Left lung (tissue), 10 donors: ENCODE data around the gene UBAC2. TPM values are rescaled to one million over a fixed set of nuclear protein-coding genes. Genes with fewer than 3 reads are reported as not detected.
A peak's percentile ranks its signal among the peaks of the same experiment; 100 is the strongest.

Experiments
- ATAC-seq: fragments of 200-7000 bp; cut with Tn5 transposase; one replicate; pipeline ENCODE4 v1.9.1; 2020; ENCODE audit warnings: moderate library complexity
- DNase-seq, 4 donors: peaks; one replicate each; pipeline ENCODE4 v3.0.0-alpha.2; 2013 to 2020
- H3K27ac ChIP-seq, 2 donors: fragments of 200-600 bp; sonication (generic) in 1 of 2; one replicate each; pipeline versions ENCODE4 v1.5.0 to v1.8.0; 2020 to 2021
- H3K27me3 ChIP-seq, 2 donors: fragments of 200-600 bp; sonication (generic) in 1 of 2; one replicate each; pipeline versions ENCODE4 v1.5.0 to v1.8.0; 2020 to 2021
- H3K36me3 ChIP-seq, 2 donors: fragments of 200-600 bp; sonication (generic) in 1 of 2; one replicate each; pipeline versions ENCODE4 v1.5.0 to v1.8.0; 2020 to 2021
- H3K4me1 ChIP-seq, 2 donors: fragments of 200-600 bp; one replicate each; pipeline ENCODE4 v1.8.0; 2021
- H3K4me3 ChIP-seq, 2 donors: fragments of 200-600 bp; sonication (generic) in 1 of 2; one replicate each; pipeline versions ENCODE4 v1.5.0 to v1.8.0; 2020 to 2021; ENCODE audit warnings: mild to moderate bottlenecking in 1 of 2
- H3K9me3 ChIP-seq, 2 donors: fragments of 200-600 bp; sonication (generic) in 1 of 2; one replicate each; pipeline versions ENCODE4 v1.5.0 to v1.8.0; 2020 to 2021
- CTCF ChIP-seq, 2 donors: fragments of 200-600 bp; sonication (generic) in 1 of 2; IDR thresholded peaks; one replicate each; pipeline versions ENCODE4 v1.5.0 to v1.8.0; 2021; ENCODE audit warnings: antibody characterized with exemption in 2 of 2
- intact Hi-C, 2 donors: fragments of 100-400 bp; cut with DNase I; formaldehyde crosslinking; loops; one replicate each; pipeline versions ENCODE4 v1.11.2 to v1.14.2; 2022
- polyA plus RNA-seq, 6 donors: library from polyadenylated mRNA; unstranded; fragments of 120-200 nt; gene quantifications; one replicate each; pipeline ENCODE4 v1.2.1, GENCODE V29; 2013; ENCODE audit not compliant: insufficient read length in 6 of 6
- total RNA-seq, 2 donors: library from RNA; stranded (reverse); fragmentation: NEBNext Ultra II Directional; extraction: Animal tissue kit (Norgen Biotek cat#: 25700); gene quantifications; one replicate each; pipeline ENCODE4 v1.2.1, GENCODE V29; 2021
- donor health status: DM: no; HTN: yes; CAD: no.
- donor health status: DM: no; HTN: no; CAD: no.

UBAC2 gene
- total and polyA plus RNA-seq, 8 donors = 56.1 to 71.6 (median 66.4) TPM

GRCh38 chr13:99357131-99357596, 156.5 kb downstream of the UBAC2 start:
- ATAC-seq (peak; percentile 44), DNase-seq (no peak)
- Histone ChIP-seq H3K27ac (peak overlapping the region; percentile 64 to 73), H3K27me3 (no peaks in the 10 kb centered on the region), H3K4me3 (no peak overlapping the region), H3K36me3 (peaks cover 0 to 44% of the 10 kb centered on the region in 2 donors), H3K4me1 (peaks cover 9 to 44% of the 10 kb centered on the region in 2 donors), H3K9me3 (no peaks in the 10 kb centered on the region)
- no peak for TF ChIP-seq CTCF (IDR thresholded peaks at IDR 0.05)
- intact Hi-C loops = no loop called here

GRCh38 chr13:99357941-99358340, 157.3 kb downstream of the UBAC2 start:
- DNase-seq (no peak), ATAC-seq (no peak)
- no peaks in the 10 kb centered on the region for H3K27me3 ChIP-seq
- intact Hi-C loops = no loop called here
- no peaks in the 10 kb centered on the region for H3K9me3 ChIP-seq
- peak overlapping the region in 1 of 2 donors; percentile 73 for H3K27ac ChIP-seq
- H3K36me3 ChIP-seq = peaks cover 0 to 44% of the 10 kb centered on the region in 2 donors
- no peak overlapping the region for H3K4me3 ChIP-seq
- TF ChIP-seq CTCF (IDR thresholded peaks at IDR 0.05) = no peak
- H3K4me1 ChIP-seq = peaks cover 9 to 44% of the 10 kb centered on the region in 2 donors

- ATAC-seq (no peak), DNase-seq (no peak)
- Histone ChIP-seq H3K36me3 (peaks cover 0 to 38% of the 10 kb centered on the region in 2 donors), H3K27ac (no peak overlapping the region), H3K4me3 (no peak overlapping the region), H3K9me3 (no peaks in the 10 kb centered on the region), H3K4me1 (peaks cover 9 to 34% of the 10 kb centered on the region in 2 donors), H3K27me3 (no peaks in the 10 kb centered on the region)
- TF ChIP-seq CTCF (IDR thresholded peaks at IDR 0.05) = no peak
- intact Hi-C loops = no loop called here
Observed at GRCh38 chr13:99359528-99359927, 158.9 kb downstream of the UBAC2 start.

- H3K4me1 ChIP-seq = peaks cover 9 to 22% of the 10 kb centered on the region in 2 donors
- ATAC-seq (no peak), DNase-seq (no peak)
- no peak overlapping the region for H3K27ac ChIP-seq
- H3K4me3 ChIP-seq = no peak overlapping the region
- intact Hi-C loops = no loop called here
- H3K36me3 ChIP-seq = peaks cover 0 to 29% of the 10 kb centered on the region in 2 donors
- H3K27me3 ChIP-seq = no peaks in the 10 kb centered on the region
- no peak for TF ChIP-seq CTCF (IDR thresholded peaks at IDR 0.05)
- no peaks in the 10 kb centered on the region for H3K9me3 ChIP-seq
Observed at GRCh38 chr13:99360696-99361095, 160.0 kb downstream of the UBAC2 start.

GRCh38 chr13:99361197-99361596, 160.5 kb downstream of the UBAC2 start:
- Histone ChIP-seq H3K27ac (no peak overlapping the region), H3K4me3 (no peak overlapping the region), H3K4me1 (peaks cover 9 to 17% of the 10 kb centered on the region in 2 donors), H3K36me3 (peaks cover 0 to 28% of the 10 kb centered on the region in 2 donors), H3K9me3 (no peaks in the 10 kb centered on the region), H3K27me3 (no peaks in the 10 kb centered on the region)
- ATAC-seq = no peak
- no peak for TF ChIP-seq CTCF (IDR thresholded peaks at IDR 0.05)
- DNase-seq = no peak
- intact Hi-C loops = no loop called here
